Femur (tissue), 1 donor: ENCODE results near the gene ITPKA.

Source experiments
- DNase-seq: peaks from one replicate; pipeline ENCODE4 v3.0.0-alpha.2; 2017

Gene ITPKA

DNA sequence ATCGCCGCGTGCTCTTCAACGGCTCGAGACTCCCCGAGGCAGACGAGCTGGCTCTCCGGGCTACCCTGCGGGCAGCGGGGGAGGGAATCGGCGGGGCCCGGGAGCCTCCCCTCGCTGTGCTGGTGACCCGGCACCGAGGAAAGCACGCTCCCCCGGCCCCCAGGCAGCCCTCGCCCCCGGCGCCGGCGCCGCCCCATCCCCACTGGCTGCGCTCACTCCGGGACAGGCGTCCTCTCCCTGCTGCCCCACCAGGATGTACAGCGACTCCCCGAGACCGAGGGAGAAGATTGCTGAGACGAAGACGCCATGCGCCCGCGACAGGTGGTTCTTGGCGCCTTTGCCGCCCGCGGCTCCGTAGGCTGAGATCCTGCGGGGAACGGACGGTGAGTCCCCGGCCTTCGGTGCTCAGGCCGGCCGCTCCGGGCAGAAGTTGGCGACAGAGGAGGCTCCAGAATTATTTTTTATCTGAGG is 18.3 kb downstream of the ITPKA start:
- DNase-seq, result no peak

DNA sequence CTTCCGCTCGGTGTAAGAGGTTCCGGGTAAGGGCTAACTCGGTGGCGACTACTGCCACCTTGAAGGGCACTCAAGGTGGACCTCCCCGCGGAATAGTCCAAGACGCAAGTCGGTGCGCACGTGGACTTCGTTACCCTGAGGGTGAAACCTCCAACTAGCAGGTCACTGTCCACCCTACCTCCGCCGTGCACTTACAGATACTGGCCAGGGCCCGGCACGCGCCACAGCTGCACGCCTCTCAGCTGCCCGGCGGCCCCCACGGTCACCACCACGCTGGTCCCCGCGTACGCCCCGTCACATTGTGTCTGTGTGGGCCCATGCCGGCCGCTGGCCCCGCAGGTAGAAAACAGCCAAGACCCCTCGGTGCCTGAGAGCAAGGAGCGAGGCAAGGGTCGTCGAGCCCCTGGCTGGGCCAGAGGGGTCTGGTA is 18.9 kb downstream of the ITPKA start:
- DNase-seq, result no peak

DNA sequence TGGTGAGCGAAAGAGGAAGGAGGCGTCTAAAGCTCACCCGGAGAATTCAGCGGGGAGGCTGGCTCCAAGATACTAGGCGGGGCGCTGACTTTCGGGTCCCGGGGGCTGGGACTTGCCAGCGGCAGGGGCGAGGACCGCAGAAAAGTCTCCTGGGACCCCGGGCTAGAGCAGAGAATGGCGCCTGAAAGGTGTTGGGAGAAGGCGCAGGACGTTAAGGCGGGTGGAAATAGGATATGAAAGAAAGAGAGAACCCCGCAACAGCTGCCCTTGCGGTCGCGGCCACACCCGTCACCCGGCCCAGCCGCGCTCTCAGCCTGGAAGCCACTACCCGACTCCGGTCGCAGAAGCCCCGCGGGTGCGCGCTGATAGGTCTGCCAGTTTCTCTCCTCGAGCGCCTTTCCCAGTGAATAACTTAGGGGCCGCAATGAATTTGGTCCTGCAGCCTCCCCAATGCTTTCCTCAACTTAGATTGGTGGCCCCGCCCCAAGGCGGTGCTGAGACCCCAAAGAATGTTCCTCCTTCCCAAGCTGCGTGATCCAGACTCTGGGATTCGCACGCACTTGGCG is 19.3 kb downstream of the ITPKA start:
- peak; percentile 38 for DNase-seq

- DNase-seq, result peak; percentile 64
Observed at GRCh38 chr15:41513506-41514227, 20.0 kb downstream of the ITPKA start, which contains the start of gene LTK. TSS of gene LTK (minus strand) at chr15:41513827. CDS start at chr15:41513709, 118 bp downstream.

DNA sequence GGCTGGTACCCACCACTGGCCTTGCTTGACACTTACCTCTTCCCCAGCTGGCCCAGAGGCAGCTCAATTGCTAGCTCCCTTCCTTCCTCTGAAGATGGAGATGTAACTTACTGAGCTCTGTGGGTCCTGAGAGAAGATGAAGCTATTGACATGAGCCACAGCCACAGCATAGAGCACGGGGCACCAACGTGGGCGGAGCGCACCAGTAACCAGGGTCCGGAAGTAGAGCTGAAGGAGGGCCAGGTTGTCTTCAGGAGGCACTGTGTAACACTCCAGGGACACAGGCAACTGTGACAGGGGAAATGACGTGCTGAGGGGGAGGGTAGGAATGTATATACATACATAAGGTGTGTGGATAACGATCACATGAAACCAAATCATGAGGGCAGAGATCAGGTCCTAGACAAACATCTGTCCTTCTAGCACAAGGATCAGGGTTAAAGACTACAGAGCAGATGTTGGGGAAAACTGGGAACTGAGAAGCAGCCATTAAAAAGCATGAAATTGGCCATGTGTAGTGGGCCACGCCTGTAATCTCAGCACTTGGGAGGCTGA is 24.3 kb downstream of the ITPKA start:
- DNase-seq, result no peak

DNA sequence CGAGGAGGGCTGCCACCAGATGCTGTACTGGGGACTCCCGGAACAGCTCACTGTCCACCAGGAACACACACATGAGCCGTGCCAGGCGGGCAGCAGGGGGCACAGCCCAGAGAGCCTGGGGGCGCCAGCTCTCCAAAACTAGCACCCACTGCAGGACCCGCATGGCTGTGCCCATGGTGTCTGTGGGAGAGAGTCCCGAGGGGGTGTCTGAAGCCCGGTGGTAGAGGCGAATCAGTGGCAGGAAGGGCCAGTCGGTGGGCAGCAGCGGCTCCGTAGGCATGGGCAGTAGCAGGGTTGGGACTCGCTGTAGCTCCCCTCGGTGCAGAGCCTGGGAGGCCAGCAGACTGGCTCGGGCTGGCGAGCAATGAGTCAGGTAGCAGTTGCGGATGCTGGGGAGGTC is 27.0 kb downstream of the ITPKA start:
- DNase-seq, result no peak

GRCh38 chr15:41521614-41522013 is 27.9 kb downstream of the ITPKA start:
- no peak for DNase-seq

DNA sequence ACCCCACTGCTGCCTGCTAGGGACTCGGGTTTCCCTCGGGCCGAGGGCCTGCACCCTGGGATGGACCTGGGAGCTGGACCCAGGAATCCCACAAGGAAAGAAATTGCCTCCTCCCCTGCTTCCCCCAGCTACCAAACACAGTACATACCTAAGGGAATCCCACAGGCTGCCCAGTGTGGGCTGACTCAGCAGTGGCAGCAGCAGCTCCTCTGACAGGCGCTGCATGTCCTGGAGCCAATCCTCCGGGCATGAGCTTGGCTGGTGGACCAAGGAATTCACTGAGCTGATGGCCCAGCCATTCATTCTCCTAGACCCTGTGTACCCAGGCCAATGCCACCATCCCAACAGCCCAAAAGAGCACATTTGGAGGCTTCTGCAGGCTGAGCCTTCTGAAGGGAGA is 29.4 kb downstream of the ITPKA start:
- no peak for DNase-seq

GRCh38 chr15:41530363-41530956 is 36.8 kb downstream of the ITPKA start:
- no peak for DNase-seq

GRCh38 chr15:41535544-41535943 is 41.9 kb downstream of the ITPKA start:
- DNase-seq, result no peak

DNA sequence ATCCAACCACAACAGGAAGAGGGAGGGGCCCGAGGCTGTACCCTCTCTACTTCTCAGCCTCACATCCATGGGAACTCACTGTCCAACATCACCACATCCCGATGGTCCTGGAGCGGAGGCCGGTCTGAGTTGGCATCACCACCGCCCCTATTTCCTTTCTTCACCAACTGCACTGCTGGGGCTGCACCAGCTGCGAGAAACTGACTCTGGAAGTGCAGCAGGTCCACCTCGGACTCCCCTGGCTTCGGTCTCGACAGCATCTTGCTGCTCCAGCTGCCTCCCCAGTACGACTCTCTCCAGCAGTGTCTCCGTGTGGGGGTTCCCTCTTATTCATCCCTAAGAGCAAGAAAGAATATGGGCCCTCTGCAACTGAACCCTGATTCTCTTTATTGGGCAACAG is 43.2 kb downstream of the ITPKA start:
- no peak for DNase-seq

GRCh38 chr15:41543521-41543870 is 49.8 kb downstream of the ITPKA start:
- no peak for DNase-seq

DNA sequence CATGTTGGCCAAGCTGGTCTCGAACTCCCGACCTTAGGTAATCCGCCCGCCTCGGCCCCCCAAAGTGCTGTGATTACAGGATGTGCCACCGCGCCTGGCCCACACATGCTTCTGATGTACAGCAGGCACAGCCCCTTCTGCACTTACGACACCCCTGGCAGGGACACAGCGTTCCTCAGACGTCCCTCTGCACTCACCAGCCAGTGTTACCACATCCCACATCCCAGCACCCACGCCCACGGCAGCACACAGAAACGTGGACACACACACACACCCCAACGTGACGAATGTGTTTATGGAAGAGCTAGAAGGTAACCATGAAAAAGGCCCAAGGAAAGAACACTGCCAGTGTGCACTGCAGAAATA is 51.0 kb downstream of the ITPKA start:
- DNase-seq, result no peak

DNA sequence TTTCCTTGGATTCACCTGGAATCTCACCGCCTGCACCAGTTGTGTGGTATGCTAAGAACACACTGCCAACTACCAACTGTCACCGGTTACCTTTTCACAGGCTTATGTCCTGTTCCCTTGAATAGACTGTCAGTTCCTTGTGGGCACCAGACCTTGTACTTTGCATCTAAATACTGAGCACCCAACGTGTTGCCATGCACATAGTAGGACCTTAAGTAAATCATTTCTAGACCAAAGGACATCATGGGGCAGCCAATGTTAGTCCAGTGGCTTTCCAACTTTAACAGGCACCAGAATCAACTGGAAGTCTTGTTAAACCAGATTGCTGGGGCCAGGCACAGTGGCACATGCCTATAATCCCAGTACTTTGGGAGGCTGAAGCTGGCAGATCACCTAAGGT is 51.5 kb downstream of the ITPKA start:
- no peak for DNase-seq

DNA sequence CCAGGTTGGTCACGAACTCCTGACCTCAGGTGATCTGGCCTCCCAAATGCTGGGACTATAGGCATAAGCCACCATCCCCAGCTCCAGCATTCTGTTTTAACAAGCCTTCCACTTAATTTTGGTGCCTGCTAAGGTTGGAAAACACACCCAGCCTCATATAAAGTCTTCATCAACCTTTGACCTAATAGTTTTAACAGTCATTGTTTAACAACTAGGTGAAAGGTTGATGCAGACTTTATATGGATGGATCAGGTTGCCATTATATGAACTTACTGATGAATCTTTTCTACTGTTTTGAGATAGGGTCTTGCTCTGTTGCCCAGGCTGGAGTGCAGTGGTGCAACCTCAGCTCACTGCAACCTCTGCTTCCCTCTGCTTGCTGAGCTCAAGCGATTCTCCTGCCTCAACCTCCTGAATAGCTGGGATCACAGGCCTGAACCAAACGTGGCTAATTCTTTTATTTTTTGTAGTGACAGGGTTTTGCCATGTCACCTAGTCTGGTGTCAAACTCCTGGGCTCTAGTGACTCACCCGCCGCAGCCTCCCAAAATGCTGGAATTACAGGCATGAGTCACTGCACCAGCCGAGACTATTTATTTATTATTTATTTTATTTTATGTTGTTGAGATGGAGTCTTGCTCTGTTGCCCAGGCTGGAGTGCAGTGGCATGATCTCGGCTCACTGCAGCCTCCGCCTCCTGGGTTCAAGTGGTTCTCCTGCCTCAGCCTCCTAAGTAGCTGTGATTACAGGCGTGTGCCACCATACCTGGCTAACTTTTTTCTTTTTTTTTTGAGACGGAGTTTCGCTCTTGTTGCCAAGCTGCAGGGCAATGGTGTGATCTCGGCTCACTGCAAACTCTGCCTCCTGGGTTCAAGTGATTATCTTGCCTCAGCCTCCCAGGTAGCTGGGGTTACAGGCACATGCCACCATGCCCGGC is 53.4 kb downstream of the ITPKA start:
- no peak for DNase-seq

DNA sequence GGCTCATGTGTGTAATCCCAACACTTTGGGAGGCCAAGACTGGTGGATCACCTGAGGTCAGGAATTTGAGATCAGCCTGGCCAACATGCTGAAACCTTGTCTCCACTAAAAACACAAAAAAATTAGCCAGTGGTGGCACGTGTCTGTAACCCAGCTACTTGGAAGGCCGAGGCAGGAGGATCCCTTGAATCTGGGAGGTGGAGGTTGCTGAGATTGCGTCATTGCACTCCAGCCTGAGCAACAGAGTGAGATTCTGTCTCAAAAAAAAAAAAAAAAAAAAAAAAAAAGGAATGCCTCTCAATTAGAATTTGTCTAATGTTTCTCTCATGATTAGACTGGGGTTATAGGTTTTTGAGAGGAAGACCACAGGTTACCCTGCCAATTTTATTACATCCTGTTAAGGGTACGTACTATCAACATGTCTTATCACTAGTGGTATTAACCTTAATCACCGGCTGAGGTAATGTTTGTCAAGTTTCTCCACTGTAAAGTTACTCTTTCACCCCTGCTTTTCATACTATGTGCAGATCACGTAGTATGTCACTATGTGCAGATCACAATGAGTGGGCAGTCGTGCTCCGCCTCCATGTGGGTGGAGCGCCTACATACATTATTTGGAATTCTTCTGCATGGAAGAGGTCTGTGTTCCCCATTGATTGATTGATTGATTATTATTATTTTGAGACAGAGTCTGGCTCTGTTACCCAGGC is 56.5 kb downstream of the ITPKA start:
- no peak for DNase-seq
